Measurements from ENCODE around the gene ANKRD40CL. TPM values are rescaled to one million over a fixed set of nuclear protein-coding genes. Genes with fewer than 3 reads are reported as not detected.
A peak's percentile ranks its signal among the peaks of the same experiment; 100 is the strongest.
"Not testable (repeated sequence)": the region's sequence is repeated elsewhere in the genome, so short reads cannot be mapped to it uniquely, and the experiment has no call there.

The ANKRD40CL gene, protein sequence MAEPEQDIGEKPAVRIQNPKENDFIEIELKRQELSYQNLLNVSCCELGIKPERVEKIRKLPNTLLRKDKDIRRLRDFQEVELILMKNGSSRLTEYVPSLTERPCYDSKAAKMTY
- not detected for total RNA-seq

DNA sequence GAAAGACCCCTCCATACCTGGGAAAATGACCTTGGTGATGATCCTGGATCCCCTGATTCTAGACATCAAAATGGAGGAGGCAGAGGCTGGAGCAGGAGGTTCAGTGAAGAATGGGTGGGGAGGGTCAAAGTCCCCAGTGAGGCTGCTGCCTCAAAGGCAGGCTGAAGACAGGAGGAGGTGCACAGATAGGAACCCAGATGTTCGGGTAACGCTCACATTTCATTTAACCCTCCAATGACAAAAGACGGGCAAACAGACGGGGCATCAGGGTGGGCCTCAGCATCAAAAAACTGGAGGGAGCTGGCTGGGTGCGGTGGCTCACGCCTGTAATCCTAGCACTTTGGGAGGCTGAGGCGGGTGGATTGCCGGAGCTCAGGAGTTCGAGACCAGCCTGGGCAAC lies at the start of gene ANKRD40CL:
ANKRD40CL (minus strand) TSS at position 73 of the 400 bp plus-strand sequence. CDS start 605 bp downstream, outside the sequence.
- ATAC-seq (peak in 1 of 2 donors; percentile 8), DNase-seq (ENCODE audit: low spot score in 2 of 2) (no peak)
- Mint-ChIP-seq H3K27ac (peak within 1 kb of the TSS in 1 of 2 donors; percentile 38), H3K36me3 (no peaks in the 10 kb centered on the region), H3K9me3 (no peaks in the 10 kb centered on the region)

DNA sequence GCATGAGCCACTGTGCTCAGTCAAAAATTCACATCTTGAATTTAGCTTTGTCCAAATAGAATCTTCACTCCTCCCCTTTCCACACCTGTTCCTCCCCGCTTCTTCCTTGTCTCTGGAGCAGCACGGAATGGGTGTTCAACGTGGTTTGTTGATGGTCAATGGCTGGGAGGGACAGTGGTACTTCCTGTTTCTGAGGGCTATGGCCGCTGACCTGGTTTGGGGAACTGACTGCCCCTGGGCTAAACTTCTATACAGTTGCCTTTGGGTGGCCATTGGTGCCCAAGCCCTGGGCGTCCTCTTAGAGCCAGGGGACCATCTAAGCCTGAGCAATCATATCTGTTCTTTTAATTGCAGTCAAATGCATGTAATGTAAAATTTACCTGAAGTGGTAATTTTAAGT lies 49.0 kb upstream of the ANKRD40CL start:
- no peak for DNase-seq (ENCODE audit: low spot score in 2 of 2)
- no peaks in the 10 kb centered on the region for H3K9me3 Mint-ChIP-seq
- no peak for ATAC-seq
- H3K36me3 Mint-ChIP-seq, result no peaks in the 10 kb centered on the region
- no peak overlapping the region for H3K27ac Mint-ChIP-seq

DNA sequence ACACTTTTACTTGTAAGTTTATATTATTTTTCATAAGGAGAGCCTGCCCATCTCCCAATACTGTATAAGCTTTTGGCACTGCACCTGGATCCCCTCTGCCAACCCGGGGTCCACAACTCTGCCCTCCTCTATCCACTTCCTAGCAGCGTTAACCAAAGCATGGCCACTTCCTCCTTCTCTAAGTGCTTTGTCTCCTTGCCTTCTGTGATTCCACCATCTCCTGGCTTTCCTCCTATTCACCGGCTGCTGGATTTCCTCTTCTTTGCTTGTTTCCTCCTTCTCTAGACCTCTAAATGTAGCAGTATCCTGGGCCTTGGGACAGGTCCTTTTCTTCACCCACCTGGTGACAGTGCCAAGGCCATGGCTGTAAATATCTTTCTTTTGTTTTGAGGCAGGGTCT lies 48.1 kb upstream of the ANKRD40CL start:
- no peaks in the 10 kb centered on the region for H3K36me3 Mint-ChIP-seq
- H3K27ac Mint-ChIP-seq, result no peak overlapping the region
- DNase-seq (ENCODE audit: low spot score in 2 of 2) (no peak), ATAC-seq (no peak)
- H3K9me3 Mint-ChIP-seq, result no peaks in the 10 kb centered on the region

DNA sequence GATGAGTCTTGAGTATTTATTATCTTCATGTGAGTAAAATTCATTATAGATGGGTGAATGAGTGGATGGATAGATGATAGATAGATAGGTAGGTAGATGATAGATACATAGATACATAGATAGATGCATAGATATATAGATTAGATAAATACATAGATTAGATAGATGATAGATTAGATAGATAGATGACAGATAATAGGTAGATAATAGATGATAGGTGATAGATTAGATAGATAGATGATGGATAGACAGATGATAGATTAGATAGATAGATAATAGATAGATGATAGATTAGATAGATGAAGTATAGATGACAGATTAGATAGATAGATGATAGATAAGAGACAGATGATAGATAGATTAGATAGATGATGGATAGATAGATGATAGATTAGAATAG lies 46.3 kb upstream of the ANKRD40CL start:
- Mint-ChIP-seq H3K36me3 (no peaks in the 10 kb centered on the region), H3K9me3 (no peaks in the 10 kb centered on the region), H3K27ac (no peak overlapping the region)
- no peak for DNase-seq (ENCODE audit: low spot score in 2 of 2)
- no peak for ATAC-seq

DNA sequence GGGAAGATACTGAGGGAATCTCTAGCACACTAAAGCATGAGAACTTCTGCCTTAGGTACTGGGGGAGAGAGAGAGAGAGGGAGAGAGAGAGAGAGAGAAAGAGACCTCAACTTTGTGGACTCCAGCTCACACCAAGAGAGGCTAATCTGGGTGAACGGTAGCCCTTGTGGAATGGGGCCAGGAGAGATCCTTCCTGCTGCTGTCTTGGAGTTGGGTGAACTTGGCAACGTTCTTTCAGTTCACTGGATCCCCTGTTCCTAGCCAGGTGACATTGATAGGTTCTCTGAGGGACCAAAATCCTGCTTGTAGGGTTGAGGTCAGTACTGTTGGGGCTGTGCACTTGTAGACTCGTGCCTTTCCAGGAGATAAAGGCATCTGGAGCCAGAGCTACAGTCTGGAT lies 41.6 kb upstream of the ANKRD40CL start:
- no peaks in the 10 kb centered on the region for H3K9me3 Mint-ChIP-seq
- ATAC-seq (no peak), DNase-seq (ENCODE audit: low spot score in 2 of 2) (no peak)
- no peaks in the 10 kb centered on the region for H3K36me3 Mint-ChIP-seq
- H3K27ac Mint-ChIP-seq, result no peak overlapping the region

DNA sequence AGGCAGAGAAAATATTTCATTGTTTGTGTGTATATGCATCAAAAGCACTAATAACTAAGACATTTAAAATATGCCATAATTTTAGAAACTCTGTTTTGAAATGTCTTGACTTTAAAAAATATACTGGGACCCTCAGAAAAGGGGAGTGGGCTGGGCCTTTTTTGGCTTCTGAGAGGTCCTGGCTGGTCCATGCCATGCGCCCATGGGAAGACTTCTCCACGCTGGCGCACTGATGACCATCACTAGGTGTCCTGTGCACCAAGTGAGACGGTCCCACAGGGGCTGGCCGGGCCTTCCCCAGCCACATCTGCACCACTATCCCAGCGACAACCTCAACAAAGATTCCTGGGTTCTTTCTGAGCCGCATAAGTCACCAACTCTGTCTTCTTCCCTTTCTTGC lies 41.1 kb upstream of the ANKRD40CL start:
- H3K9me3 Mint-ChIP-seq, result no peaks in the 10 kb centered on the region
- H3K36me3 Mint-ChIP-seq, result no peaks in the 10 kb centered on the region
- DNase-seq (ENCODE audit: low spot score in 2 of 2), result no peak
- H3K27ac Mint-ChIP-seq, result no peak overlapping the region
- ATAC-seq, result no peak

DNA sequence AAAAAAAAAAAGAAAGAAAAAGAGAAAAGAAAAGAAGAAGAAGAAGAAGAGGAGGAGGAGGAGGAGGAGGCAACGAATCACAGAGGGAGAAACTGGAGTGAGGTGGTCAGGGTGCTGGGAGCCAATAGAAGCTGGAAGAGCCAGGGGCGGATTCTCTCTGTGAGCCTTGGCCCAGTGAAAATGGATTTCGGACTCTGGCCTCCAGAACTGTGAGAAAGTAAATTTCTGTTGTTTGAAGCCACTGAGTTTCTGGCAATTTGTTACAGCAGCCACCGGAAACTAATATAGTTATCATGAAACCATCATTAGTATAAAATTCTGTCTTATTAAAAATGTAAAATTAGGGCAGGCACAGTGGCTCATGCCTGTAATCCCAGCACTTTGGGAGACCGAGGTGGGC lies 40.4 kb upstream of the ANKRD40CL start:
- ATAC-seq, result no peak
- DNase-seq (ENCODE audit: low spot score in 2 of 2), result no peak
- Mint-ChIP-seq H3K27ac (no peak overlapping the region), H3K9me3 (no peaks in the 10 kb centered on the region), H3K36me3 (no peaks in the 10 kb centered on the region)

DNA sequence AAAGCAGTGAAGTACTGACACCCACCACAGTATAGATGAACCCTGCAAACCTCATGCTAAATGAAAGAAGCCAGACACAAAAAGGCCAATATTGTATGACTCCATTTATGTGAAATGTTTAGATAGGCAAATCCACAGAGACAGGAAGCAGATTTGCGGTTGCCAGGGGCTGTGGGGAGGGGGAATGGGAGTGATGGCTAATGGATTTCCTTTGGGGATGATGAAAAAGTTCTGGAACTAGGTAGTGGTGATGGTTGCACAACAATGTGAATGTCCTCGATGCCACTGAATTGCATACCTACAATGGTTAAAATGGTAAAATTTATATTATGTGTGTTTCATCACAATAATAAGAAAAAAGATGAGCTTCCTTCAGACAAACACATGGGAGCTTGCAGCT lies 39.7 kb upstream of the ANKRD40CL start:
- DNase-seq (ENCODE audit: low spot score in 2 of 2), result no peak
- no peak for ATAC-seq
- no peaks in the 10 kb centered on the region for H3K36me3 Mint-ChIP-seq
- no peaks in the 10 kb centered on the region for H3K9me3 Mint-ChIP-seq
- no peak overlapping the region for H3K27ac Mint-ChIP-seq

DNA sequence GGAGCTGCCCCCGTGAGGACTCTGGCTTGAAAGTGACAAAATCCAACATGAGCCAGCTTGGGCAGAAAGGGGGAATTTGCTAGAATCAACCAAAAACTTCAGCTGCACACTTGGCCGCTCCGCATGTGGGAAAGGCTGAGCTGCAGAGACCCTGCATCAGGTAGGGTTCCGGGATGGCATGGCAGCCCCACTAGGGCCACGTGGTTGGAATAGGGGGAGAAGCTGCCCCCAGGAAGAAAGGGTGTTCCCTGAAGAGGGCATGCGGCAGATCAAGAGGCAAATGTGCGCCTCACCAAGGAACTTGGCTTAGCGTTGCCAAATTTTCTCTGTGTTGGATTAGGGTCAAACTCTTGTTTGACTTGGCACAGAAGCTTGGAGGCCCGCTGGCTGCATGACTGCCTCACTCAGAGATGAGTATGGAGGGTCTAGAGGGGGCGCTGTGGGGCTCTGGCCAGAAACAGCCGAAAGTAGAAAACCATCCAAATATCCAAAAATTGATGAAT lies 38.9 kb upstream of the ANKRD40CL start:
- DNase-seq (ENCODE audit: low spot score in 2 of 2), result no peak
- Mint-ChIP-seq H3K36me3 (no peaks in the 10 kb centered on the region), H3K9me3 (no peaks in the 10 kb centered on the region), H3K27ac (no peak overlapping the region)
- ATAC-seq, result no peak

DNA sequence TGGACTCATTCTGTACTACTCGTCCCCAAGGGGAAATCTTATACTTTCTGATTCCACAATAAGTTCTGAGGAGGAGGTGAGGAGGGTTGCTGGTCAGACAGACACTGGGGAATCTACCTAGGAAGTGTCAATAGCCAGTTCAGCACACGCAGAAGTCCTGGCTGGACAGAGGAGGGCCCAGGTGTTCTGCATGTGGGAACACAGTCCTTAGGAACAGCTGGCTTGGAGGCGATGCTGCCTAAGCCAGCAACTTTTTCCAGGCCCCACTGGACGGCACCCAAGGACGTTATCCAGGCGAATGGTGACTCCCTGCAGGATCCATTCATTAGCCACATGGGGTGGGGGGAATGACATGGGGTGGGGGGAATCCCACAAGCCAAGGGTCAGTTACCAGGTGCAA lies 38.2 kb upstream of the ANKRD40CL start:
- no peak for ATAC-seq

DNA sequence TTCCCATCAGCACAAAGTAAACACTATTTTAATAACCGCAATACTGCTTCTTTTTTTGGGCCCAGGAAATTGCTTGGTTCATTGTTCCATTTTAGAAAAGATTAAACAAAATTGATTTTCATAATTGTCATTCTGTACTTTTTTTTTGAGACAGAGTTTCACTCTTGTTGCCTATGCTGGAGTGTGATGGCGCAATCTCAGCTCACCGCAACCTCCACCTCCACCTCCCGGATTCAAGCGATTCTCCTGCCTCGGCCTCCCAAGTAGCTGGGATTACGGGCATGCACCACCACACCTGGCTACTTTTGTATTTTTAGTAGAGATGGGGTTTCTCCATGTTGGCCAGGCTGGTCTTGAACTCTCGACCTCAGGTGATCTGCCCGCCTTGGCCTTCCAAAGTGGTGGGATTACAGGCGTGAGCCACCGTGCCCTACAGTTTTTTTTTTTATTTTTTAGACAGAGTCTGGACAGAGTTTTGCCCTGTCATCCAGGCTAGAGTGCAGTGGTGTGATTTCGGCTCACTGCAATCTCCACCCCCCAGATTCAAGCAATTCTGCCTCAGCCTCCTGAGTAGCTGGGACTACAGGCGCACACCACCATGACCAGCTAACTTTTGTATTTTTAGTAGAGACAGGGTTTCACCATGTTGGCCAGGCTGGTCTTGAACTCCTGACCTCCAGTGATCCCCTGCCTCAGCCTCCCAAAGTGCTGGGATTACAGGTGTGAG lies 37.6 kb upstream of the ANKRD40CL start:
- not testable (repeated sequence) for ATAC-seq; H3K36me3 Mint-ChIP-seq; DNase-seq (ENCODE audit: low spot score in 2 of 2); H3K9me3 Mint-ChIP-seq
- peak overlapping the region in 1 of 2 donors; percentile 27 for H3K27ac Mint-ChIP-seq

More for the DNA sequence above, 38.2 kb upstream of the ANKRD40CL start:
- Mint-ChIP-seq H3K27ac (peak overlapping the region in 1 of 2 donors; percentile 27), H3K9me3 (no peaks in the 10 kb centered on the region), H3K36me3 (no peaks in the 10 kb centered on the region)
- DNase-seq (ENCODE audit: low spot score in 2 of 2), result no peak

DNA sequence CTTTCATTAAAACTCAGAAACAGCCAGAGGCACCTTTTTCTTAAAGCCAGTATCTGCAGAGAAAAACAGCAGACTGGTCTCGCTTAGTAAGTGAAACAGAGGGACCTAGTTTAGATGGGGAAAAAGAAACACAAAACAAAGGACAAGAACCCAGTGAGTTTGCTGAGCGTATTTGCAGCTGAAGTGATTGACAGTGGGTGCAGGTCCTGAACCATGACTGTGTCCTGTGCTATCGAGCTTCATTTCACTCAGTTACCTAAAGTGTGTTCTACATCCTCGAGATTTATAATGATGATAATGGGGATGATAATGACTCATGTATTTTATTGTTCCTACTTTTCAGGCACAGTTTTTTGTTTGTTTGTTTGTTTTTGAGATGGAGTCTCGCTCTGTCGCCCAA lies 36.4 kb upstream of the ANKRD40CL start:
- ATAC-seq (no peak), DNase-seq (ENCODE audit: low spot score in 2 of 2) (no peak)
- Mint-ChIP-seq H3K36me3 (no peaks in the 10 kb centered on the region), H3K27ac (no peak overlapping the region), H3K9me3 (no peaks in the 10 kb centered on the region)

DNA sequence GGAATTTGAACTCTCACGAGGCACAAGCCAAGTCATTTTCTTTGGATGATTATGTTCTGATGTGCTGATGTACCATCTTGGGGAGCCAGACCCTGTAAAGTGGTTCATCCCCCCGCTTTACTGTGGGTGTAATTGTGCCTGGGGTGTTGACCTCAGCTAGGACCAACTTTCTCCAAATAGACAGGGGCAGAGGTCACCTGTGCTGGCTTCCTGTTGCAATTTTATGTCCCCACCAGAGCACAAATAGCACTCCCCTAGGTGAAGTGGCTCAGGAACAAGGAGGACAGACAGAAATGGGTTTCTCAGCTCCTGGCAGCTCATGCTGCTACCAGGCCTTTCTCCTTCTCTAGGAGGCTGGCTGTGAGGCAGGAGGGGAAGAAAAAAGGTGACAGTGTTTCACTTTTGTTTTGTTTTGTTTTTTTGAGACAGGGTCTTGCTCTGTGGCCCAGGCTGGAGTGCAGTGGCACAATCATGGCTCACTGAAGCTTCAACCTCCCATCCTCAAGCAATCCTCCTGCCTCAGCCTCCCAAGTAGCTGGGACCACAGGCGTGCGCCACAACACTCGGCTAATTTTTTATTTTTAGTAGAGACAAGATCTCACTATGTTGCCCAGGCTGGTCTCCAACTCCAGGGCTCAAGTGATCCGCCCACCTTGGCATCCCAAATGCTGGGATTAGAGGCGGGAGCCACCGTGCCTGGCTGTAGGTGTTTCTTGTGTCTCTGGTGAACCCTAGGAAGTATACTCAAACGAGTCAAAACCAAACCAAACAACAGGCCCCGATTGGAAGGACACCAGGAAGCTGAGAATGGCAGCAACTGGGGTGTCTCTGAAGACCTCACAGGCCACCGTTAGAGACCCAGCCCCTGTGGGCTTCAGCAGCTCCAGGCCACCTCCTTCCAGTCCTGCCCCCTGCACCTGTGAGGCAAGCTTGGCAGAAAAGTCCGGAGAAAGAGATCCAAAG lies 35.6 kb upstream of the ANKRD40CL start:
- DNase-seq (ENCODE audit: low spot score in 2 of 2) (no peak), ATAC-seq (no peak)
- Mint-ChIP-seq H3K27ac (peak overlapping the region in 1 of 2 donors; percentile 50), H3K9me3 (no peaks in the 10 kb centered on the region), H3K36me3 (no peaks in the 10 kb centered on the region)

DNA sequence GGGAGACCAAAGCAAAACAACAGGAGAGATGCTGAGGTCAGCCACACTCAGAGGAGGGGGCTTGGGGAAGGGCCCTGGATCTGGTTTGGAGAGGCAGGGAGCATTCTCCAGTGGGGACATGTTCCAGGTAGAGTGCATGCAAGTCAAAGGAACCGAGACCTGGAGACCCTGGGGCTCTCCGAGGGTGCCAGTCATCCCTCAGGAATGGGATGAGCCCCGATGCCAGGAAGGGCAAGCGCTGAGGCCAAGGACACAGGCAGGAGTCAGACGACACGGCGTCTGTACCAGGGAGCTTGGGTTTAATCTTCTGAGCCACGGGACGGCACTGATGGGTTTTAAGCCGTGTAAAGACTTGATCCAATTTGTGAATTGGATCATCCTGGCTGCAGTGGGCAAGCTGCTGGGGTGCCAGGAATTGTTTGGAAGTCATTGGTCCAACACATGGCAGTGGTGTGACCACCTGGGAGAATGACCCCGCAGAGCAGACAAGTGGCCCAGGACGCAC lies 32.9 kb upstream of the ANKRD40CL start:
- ATAC-seq, result no peak
- DNase-seq (ENCODE audit: low spot score in 2 of 2), result no peak
- H3K9me3 Mint-ChIP-seq, result no peaks in the 10 kb centered on the region
- H3K27ac Mint-ChIP-seq, result peak overlapping the region in 1 of 2 donors; percentile 45
- H3K36me3 Mint-ChIP-seq, result no peaks in the 10 kb centered on the region

DNA sequence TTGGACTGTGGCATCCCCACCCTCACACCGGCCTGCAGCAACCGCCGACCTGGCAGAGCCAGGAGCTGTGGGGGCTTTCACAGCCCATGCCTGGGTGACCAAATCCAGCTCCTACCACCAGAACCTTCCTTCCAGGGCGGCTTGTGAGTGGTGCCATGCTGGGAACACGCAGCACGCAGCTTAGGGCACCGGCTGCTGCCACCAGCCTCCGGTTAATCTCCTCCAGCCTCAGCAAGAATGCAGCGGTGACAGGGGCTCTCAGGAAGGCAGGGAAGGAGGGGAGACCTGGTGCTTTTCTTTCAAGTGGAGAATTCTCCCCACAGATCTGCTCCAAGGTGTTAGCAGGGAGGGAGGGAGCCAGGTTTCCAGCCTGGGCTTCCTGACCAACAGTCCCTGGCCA lies 32.3 kb upstream of the ANKRD40CL start:
- H3K36me3 Mint-ChIP-seq, result no peaks in the 10 kb centered on the region
- DNase-seq (ENCODE audit: low spot score in 2 of 2), result no peak
- H3K27ac Mint-ChIP-seq, result no peak overlapping the region
- H3K9me3 Mint-ChIP-seq, result no peaks in the 10 kb centered on the region
- ATAC-seq, result no peak

DNA sequence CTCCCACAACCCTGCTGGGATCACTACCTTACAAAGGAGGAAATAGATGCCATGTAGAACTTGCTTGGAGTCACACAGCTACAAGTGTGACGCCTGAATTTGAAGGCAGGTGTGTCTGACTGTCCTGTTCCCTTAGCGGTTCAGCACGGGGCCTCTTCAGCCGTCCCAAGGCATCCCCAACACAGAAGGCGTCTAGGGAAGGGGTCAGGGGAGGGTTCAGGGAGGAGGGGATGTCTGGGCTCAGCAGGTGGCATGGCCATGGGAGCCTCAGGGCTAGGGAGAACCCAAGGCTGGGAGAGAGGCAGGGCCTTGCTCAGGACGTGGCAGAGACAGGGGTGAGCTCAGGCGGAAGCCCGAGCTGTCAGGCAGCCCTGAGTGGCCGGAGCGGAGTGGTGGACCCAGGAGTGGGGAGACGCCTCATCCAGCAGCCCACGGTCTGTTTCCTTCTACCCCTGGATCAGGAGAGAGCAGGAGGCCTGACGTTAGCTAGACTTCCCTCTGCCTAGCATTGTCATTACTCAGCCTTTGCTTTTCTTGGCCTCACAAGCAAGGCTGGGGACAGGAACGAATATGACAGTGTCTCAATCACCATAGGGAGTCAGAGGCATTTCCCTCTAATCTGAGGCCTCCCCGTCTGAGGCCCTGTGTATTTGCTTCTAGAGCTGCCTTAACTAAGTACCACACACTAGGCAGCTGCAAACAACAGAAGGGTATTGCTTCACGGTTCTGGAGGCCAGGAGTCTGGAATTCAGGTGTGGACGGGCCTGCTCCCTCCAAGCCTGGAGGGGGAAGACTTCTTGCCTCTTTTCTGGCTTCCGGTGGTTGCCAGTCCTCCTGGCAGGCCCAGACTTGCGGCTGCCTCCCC lies 31.3 kb upstream of the ANKRD40CL start:
- DNase-seq (ENCODE audit: low spot score in 2 of 2) (no peak), ATAC-seq (no peak)
- Mint-ChIP-seq H3K9me3 (no peaks in the 10 kb centered on the region), H3K36me3 (no peaks in the 10 kb centered on the region), H3K27ac (no peak overlapping the region)

Data from activated naive CD4-positive, alpha-beta T cell treated with anti-CD3 and anti-CD28 coated beads, Interleukin-2, amount 50 U/mL, for 72 hours (primary cell).